Measurements from ENCODE around the gene RPS6KA5. TPM values are rescaled to one million over a fixed set of nuclear protein-coding genes. Genes with fewer than 3 reads are reported as not detected.

Gene RPS6KA5
- total RNA-seq, 1 experiment from 2014 or later = 3.8 TPM

GRCh38 chr14:91047174-91047753, 13.2 kb downstream of the RPS6KA5 start:
- TF ChIP-seq CTCF (conservative IDR thresholded peaks at IDR 0.05) = no peak
- Histone ChIP-seq H4K5ac (ENCODE audit: insufficient read length, low read depth, low read length) (no peak overlapping the region), H2BK120ac (ENCODE audit: low read depth, low read length, poor library complexity, severe bottlenecking) (no peak overlapping the region), H3K4me2 (ENCODE audit: insufficient read depth, insufficient read length, low read length) (no peak overlapping the region), H3K18ac (ENCODE audit: insufficient read length, low read depth, low read length) (no peak overlapping the region), H3K27ac (ENCODE audit: insufficient read length, low read depth, low read length) (no peak overlapping the region), H3K4ac (ENCODE audit: low read depth, low read length) (no peak overlapping the region), H3K79me2 (ENCODE audit: insufficient read depth, low read length) (no peaks in the 10 kb centered on the region), H3T11ph (ENCODE audit: low read length) (no peak overlapping the region), H2BK5ac (ENCODE audit: insufficient read length, low read length) (no peak overlapping the region), H3K14ac (ENCODE audit: insufficient read depth, low read length) (no peak overlapping the region), H2AK5ac (ENCODE audit: insufficient read length, low read length) (no peak overlapping the region), H2AFZ (ENCODE audit: low read length) (no peak overlapping the region), H4K91ac (ENCODE audit: insufficient read length, low read depth, low read length) (no peak overlapping the region), H3K4me1 (ENCODE audit: insufficient read depth, low read length) (no peaks in the 10 kb centered on the region), H3K79me1 (ENCODE audit: insufficient read depth, low read depth, low read length, poor library complexity, severe bottlenecking) (no peaks in the 10 kb centered on the region), H3K23me2 (ENCODE audit: insufficient read length, low read depth, low read length, poor library complexity, severe bottlenecking) (no peaks in the 10 kb centered on the region), H3K9me3 (ENCODE audit: control insufficient read depth, low read depth, low read length) (no peaks in the 10 kb centered on the region), H2BK15ac (ENCODE audit: low read depth, low read length) (no peak overlapping the region), H2BK20ac (ENCODE audit: low read depth, low read length, poor library complexity, severe bottlenecking) (no peak overlapping the region), H3K56ac (ENCODE audit: insufficient read length, low read depth, low read length) (no peak overlapping the region), H4K20me1 (ENCODE audit: control insufficient read depth, insufficient read depth, insufficient read length) (no peaks in the 10 kb centered on the region), H2BK12ac (ENCODE audit: insufficient read length, low read depth, low read length) (no peak overlapping the region), H3K9ac (ENCODE audit: extremely low read depth, insufficient read length, low read length) (no peak overlapping the region), H4K8ac (replicated peaks; ENCODE audit: insufficient read length, low read depth, low read length) (no peak overlapping the region), H3K27me3 (ENCODE audit: insufficient read depth, low read length) (no peaks in the 10 kb centered on the region), H3K23ac (ENCODE audit: insufficient read length, low read depth, low read length) (no peak overlapping the region)
- Mint-ChIP-seq H3K4me1 (peaks cover 8% of the 10 kb centered on the region in 2 experiments), H3K36me3 (ENCODE audit: insufficient read depth in 1 of 3, low read depth in 3 of 3) (no peaks in the 10 kb centered on the region; a peak in 1 of 7 replicates), H3K9me3 (no peaks in the 10 kb centered on the region), H3K27me3 (ENCODE audit: low read depth) (no peaks in the 10 kb centered on the region; the same call in 1 of the 2 replicates), H3K27ac (no peak overlapping the region), H3K4me3 (no peak overlapping the region)
- no CpG with 5 or more reads among the region's 4 CpGs for WGBS (ENCODE audit: extremely low coverage, insufficient read length, low lambda C conversion rate)
- no peak for DNase-seq
